GM19328 (cell line): Measurements from ENCODE around the gene SMG6.
A peak's percentile ranks its signal among the peaks of the same experiment; 100 is the strongest.
"Not testable (repeated sequence)": the region's sequence is repeated elsewhere in the genome, so short reads cannot be mapped to it uniquely, and the experiment has no call there.

ENCODE experiments used
- ATAC-seq: cut with Tn5 transposase; IDR thresholded peaks from one replicate; pipeline ENCODE4 v1.9.1; 2021; ENCODE audit warnings: mild to moderate bottlenecking, moderate library complexity; ENCODE audit not compliant: unreplicated experiment

SMG6 gene

GRCh38 chr17:2303204-2304188 is at the start of gene SMG6, which contains the start of gene SRR:
Gene SMG6 (minus strand): TSS chr17:2303785. CDS start chr17:2303720, 65 bp downstream.
Gene SRR (plus strand): TSS chr17:2303950. CDS start chr17:2315561, 11,611 bp downstream.
- peak; percentile 84 for ATAC-seq

- no peak for ATAC-seq
Measured at GRCh38 chr17:2351269-2351668, 47.7 kb upstream of the SMG6 start.

GRCh38 chr17:2347805-2348685 is 44.5 kb upstream of the SMG6 start:
- ATAC-seq: no peak

GRCh38 chr17:2346475-2346874 is 42.9 kb upstream of the SMG6 start:
- no peak for ATAC-seq

GRCh38 chr17:2344528-2344927 is 40.9 kb upstream of the SMG6 start:
- no peak for ATAC-seq

- ATAC-seq: no peak
Measured at GRCh38 chr17:2343421-2343820, 39.8 kb upstream of the SMG6 start.

- no peak for ATAC-seq
Measured at GRCh38 chr17:2338315-2338657, 34.7 kb upstream of the SMG6 start.

GRCh38 chr17:2337544-2338314 is 34.1 kb upstream of the SMG6 start:
- no peak for ATAC-seq

GRCh38 chr17:2336852-2337543 is 33.4 kb upstream of the SMG6 start, which contains the start of gene SGSM2:
Gene SGSM2 (plus strand): TSS chr17:2337501. CDS start chr17:2337689, 188 bp downstream.
- ATAC-seq: peak; percentile 11

- ATAC-seq: peak; percentile 68
Measured at GRCh38 chr17:2336215-2336851, 32.7 kb upstream of the SMG6 start, which contains the start of gene TSR1. Gene TSR1 (minus strand): TSS chr17:2336457. CDS start chr17:2336427, 30 bp downstream.

- no peak for ATAC-seq
Measured at GRCh38 chr17:2335726-2336214, 32.2 kb upstream of the SMG6 start.

GRCh38 chr17:2331303-2331702 is 27.7 kb upstream of the SMG6 start:
- no peak for ATAC-seq

GRCh38 chr17:2323629-2324314 is 20.2 kb upstream of the SMG6 start:
- ATAC-seq: no peak

GRCh38 chr17:2321399-2321798 is 17.8 kb upstream of the SMG6 start:
- no peak for ATAC-seq

GRCh38 chr17:2319051-2319450 is 15.5 kb upstream of the SMG6 start:
- ATAC-seq: no peak

- no peak for ATAC-seq
Measured at GRCh38 chr17:2317796-2318195, 14.2 kb upstream of the SMG6 start.

- not testable (repeated sequence) for ATAC-seq
Measured at GRCh38 chr17:2316916-2317205, 13.3 kb upstream of the SMG6 start.

GRCh38 chr17:2312736-2313135 is 9.2 kb upstream of the SMG6 start:
- ATAC-seq: no peak
